ENCODE data around the gene EDDM3A. TPM values are rescaled to one million over a fixed set of nuclear protein-coding genes. Genes with fewer than 3 reads are reported as not detected.

EDDM3A gene
- total RNA-seq, 4 donors from 2014 or later = not detected

- DNase-seq (ENCODE audit: low spot score in 2 of 2) = no peak
- Histone ChIP-seq H3K27me3 (no peaks in the 10 kb centered on the region), H3K4me1 (no peaks in the 10 kb centered on the region), H3K27ac (no peak overlapping the region), H3K4me3 (no peak overlapping the region), H3K36me3 (no peaks in the 10 kb centered on the region), H3K9me3 (no peaks in the 10 kb centered on the region)
- 78 to 86% methylated on average over 13 of the region's 13 CpGs for WGBS, 2 donors
- no peak for TF ChIP-seq CTCF (IDR thresholded peaks at IDR 0.05)
- TF ChIP-seq EP300 (IDR thresholded peaks at IDR 0.05) = no peak
- TF ChIP-seq POLR2A (IDR thresholded peaks at IDR 0.05) = no peak
Measured at GRCh38 chr14:20790464-20791116, 44.9 kb downstream of the EDDM3A start.

- 68 to 70% methylated on average over 7 of the region's 7 CpGs for WGBS, 2 donors
- Histone ChIP-seq H3K9me3 (no peaks in the 10 kb centered on the region), H3K27me3 (no peaks in the 10 kb centered on the region), H3K27ac (peak overlapping the region in 1 of 4 donors; percentile 18), H3K36me3 (no peaks in the 10 kb centered on the region), H3K4me3 (no peak overlapping the region), H3K4me1 (no peaks in the 10 kb centered on the region)
- DNase-seq (ENCODE audit: low spot score in 2 of 2) = no peak
- TF ChIP-seq CTCF (IDR thresholded peaks at IDR 0.05) (no peak), POLR2A (IDR thresholded peaks at IDR 0.05) (no peak), EP300 (IDR thresholded peaks at IDR 0.05) (no peak)
Measured at GRCh38 chr14:20791187-20791586, 45.5 kb downstream of the EDDM3A start.

GRCh38 chr14:20791597-20791996, 45.9 kb downstream of the EDDM3A start:
- H3K4me1 ChIP-seq = no peaks in the 10 kb centered on the region
- H3K36me3 ChIP-seq = no peaks in the 10 kb centered on the region
- no peak for DNase-seq (ENCODE audit: low spot score in 2 of 2)
- 75 to 78% methylated on average over 2 of the region's 2 CpGs for WGBS, 2 donors
- no peaks in the 10 kb centered on the region for H3K27me3 ChIP-seq
- H3K4me3 ChIP-seq = no peak overlapping the region
- no peaks in the 10 kb centered on the region for H3K9me3 ChIP-seq
- TF ChIP-seq CTCF (IDR thresholded peaks at IDR 0.05) (no peak), EP300 (IDR thresholded peaks at IDR 0.05) (no peak), POLR2A (IDR thresholded peaks at IDR 0.05) (no peak)
- H3K27ac ChIP-seq = peak overlapping the region in 1 of 4 donors; percentile 18

- Histone ChIP-seq H3K27ac (no peak overlapping the region), H3K4me1 (no peaks in the 10 kb centered on the region), H3K36me3 (no peaks in the 10 kb centered on the region), H3K27me3 (no peaks in the 10 kb centered on the region), H3K9me3 (no peaks in the 10 kb centered on the region), H3K4me3 (no peak overlapping the region)
- no peak for DNase-seq (ENCODE audit: low spot score in 2 of 2)
- no peak for TF ChIP-seq POLR2A (IDR thresholded peaks at IDR 0.05)
- no peak for TF ChIP-seq CTCF (IDR thresholded peaks at IDR 0.05)
- TF ChIP-seq EP300 (IDR thresholded peaks at IDR 0.05) = no peak
- WGBS, 2 donors = 83 to 88% methylated on average over 4 of the region's 4 CpGs
Measured at GRCh38 chr14:20792556-20792955, 46.9 kb downstream of the EDDM3A start.

GRCh38 chr14:20794644-20795369, 49.1 kb downstream of the EDDM3A start:
- H3K36me3 ChIP-seq = no peaks in the 10 kb centered on the region
- TF ChIP-seq CTCF (IDR thresholded peaks at IDR 0.05) (no peak), POLR2A (IDR thresholded peaks at IDR 0.05) (no peak), EP300 (IDR thresholded peaks at IDR 0.05) (no peak)
- H3K4me3 ChIP-seq = no peak overlapping the region
- 69 to 76% methylated on average over 7 of the region's 7 CpGs for WGBS, 2 donors
- no peak overlapping the region for H3K27ac ChIP-seq
- no peak for DNase-seq (ENCODE audit: low spot score in 2 of 2)
- no peaks in the 10 kb centered on the region for H3K27me3 ChIP-seq
- no peaks in the 10 kb centered on the region for H3K9me3 ChIP-seq
- H3K4me1 ChIP-seq = peaks cover 0 to 6% (median 2%) of the 10 kb centered on the region in 4 donors

Measured in tibial nerve (tissue), 4 donors.